HG03457 (cell line): ENCODE results near the gene KLHL29.

Source experiments
- ATAC-seq: cut with Tn5 transposase; IDR thresholded peaks from one replicate; pipeline ENCODE4 v1.9.1; 2021; ENCODE audit warnings: moderate number of reproducible peaks; ENCODE audit not compliant: unreplicated experiment

The KLHL29 gene

GRCh38 chr2:23640711-23641110 lies 255.7 kb downstream of the KLHL29 start:
- ATAC-seq, result no peak

GRCh38 chr2:23642516-23642915 lies 257.5 kb downstream of the KLHL29 start:
- no peak for ATAC-seq

- no peak for ATAC-seq
Observed at GRCh38 chr2:23645230-23645808, 260.3 kb downstream of the KLHL29 start.

GRCh38 chr2:23647563-23647962 lies 262.6 kb downstream of the KLHL29 start:
- no peak for ATAC-seq

GRCh38 chr2:23649303-23649702 lies 264.3 kb downstream of the KLHL29 start:
- no peak for ATAC-seq

GRCh38 chr2:23649819-23650218 lies 264.8 kb downstream of the KLHL29 start:
- no peak for ATAC-seq

- no peak for ATAC-seq
Observed at GRCh38 chr2:23651187-23652080, 266.5 kb downstream of the KLHL29 start.

- ATAC-seq, result no peak
Observed at GRCh38 chr2:23653326-23653725, 268.3 kb downstream of the KLHL29 start.

- no peak for ATAC-seq
Observed at GRCh38 chr2:23654756-23655155, 269.8 kb downstream of the KLHL29 start.

- ATAC-seq, result no peak
Observed at GRCh38 chr2:23655934-23656596, 271.1 kb downstream of the KLHL29 start.

GRCh38 chr2:23656597-23656973 lies 271.6 kb downstream of the KLHL29 start:
- no peak for ATAC-seq

- ATAC-seq, result no peak
Observed at GRCh38 chr2:23657371-23657770, 272.4 kb downstream of the KLHL29 start.

GRCh38 chr2:23657934-23658333 lies 273.0 kb downstream of the KLHL29 start:
- ATAC-seq, result no peak

- ATAC-seq, result no peak
Observed at GRCh38 chr2:23658466-23658942, 273.5 kb downstream of the KLHL29 start.

- ATAC-seq, result no peak
Observed at GRCh38 chr2:23659328-23659727, 274.3 kb downstream of the KLHL29 start.

GRCh38 chr2:23659773-23660172 lies 274.8 kb downstream of the KLHL29 start:
- ATAC-seq, result no peak

GRCh38 chr2:23660237-23660636 lies 275.3 kb downstream of the KLHL29 start:
- no peak for ATAC-seq

- no peak for ATAC-seq
Observed at GRCh38 chr2:23661276-23662050, 276.5 kb downstream of the KLHL29 start.

GRCh38 chr2:23662466-23662865 lies 277.5 kb downstream of the KLHL29 start:
- ATAC-seq, result no peak

- ATAC-seq, result no peak
Observed at GRCh38 chr2:23662941-23663920, 278.3 kb downstream of the KLHL29 start.
